ENCODE data around the gene TGFB1. TPM values are rescaled to one million over a fixed set of nuclear protein-coding genes. Genes with fewer than 3 reads are reported as not detected.

TGFB1 gene
- total and polyA plus RNA-seq, 9 of the 15 experiments (the other 6 are each of a cell fraction or from before 2014, with no cell fraction given) = 0.24 to 159 (median 17.2) TPM

DNA sequence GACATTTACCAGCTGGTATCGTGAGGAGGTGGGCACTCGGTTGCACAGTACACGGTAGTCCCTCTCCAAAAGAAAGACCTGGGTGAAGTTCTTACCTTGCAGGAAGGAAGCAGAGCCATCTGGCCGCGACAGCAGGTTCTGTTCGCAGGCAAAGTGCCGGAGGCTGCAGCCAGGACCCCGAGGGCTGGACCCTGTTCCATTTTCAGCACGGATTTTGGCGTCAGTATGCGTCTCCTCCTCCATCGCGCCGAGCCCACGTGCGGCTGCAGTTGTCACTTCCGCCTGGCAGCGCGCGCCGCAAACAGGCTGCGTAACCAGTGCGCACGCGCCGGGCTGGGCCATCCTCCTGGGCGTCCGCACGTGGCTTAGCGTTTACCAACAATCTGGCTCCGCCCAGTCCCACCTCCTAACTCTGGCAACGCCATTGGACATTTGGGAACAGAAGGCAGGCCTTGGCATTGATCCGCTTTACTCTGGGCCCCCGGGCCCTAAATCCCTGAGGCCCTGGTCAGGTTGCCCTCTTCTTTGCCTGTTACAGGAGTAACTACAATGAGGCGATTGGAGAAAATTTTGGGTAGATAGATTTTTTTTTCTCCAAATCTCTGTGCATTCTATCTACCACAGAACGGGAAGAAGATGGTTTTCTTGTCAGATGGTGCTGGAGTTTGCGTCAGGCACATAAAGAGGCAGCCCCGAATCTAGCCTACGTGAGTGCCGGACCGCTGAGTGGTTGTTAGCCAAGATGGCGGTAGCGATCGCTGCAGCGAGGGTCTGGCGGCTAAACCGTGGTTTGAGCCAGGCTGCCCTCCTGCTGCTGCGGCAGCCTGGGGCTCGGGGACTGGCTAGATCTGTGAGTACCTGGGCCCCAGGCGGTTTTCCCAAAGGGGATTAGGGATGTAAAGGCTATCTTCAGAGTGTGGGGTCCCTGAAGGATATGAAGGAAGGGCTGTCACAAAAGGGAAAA, 43.6 kb upstream of the TGFB1 start, which contains the start of the genes BCKDHA and EXOSC5 (continued):
- TF ChIP-seq, protein P1, sequence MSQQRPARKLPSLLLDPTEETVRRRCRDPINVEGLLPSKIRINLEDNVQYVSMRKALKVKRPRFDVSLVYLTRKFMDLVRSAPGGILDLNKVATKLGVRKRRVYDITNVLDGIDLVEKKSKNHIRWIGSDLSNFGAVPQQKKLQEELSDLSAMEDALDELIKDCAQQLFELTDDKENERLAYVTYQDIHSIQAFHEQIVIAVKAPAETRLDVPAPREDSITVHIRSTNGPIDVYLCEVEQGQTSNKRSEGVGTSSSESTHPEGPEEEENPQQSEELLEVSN (IDR thresholded peaks at IDR 0.05; ENCODE audit: borderline replicate concordance in 1 of 2, extremely low read depth in 1 of 2, insufficient read depth in 1 of 2, insufficient read length in 1 of 2, low read depth in 1 of 2, low read length in 1 of 2, poor library complexity in 1 of 2, severe bottlenecking in 1 of 2) = peak; percentile 96
- TF ChIP-seq, protein P2, sequence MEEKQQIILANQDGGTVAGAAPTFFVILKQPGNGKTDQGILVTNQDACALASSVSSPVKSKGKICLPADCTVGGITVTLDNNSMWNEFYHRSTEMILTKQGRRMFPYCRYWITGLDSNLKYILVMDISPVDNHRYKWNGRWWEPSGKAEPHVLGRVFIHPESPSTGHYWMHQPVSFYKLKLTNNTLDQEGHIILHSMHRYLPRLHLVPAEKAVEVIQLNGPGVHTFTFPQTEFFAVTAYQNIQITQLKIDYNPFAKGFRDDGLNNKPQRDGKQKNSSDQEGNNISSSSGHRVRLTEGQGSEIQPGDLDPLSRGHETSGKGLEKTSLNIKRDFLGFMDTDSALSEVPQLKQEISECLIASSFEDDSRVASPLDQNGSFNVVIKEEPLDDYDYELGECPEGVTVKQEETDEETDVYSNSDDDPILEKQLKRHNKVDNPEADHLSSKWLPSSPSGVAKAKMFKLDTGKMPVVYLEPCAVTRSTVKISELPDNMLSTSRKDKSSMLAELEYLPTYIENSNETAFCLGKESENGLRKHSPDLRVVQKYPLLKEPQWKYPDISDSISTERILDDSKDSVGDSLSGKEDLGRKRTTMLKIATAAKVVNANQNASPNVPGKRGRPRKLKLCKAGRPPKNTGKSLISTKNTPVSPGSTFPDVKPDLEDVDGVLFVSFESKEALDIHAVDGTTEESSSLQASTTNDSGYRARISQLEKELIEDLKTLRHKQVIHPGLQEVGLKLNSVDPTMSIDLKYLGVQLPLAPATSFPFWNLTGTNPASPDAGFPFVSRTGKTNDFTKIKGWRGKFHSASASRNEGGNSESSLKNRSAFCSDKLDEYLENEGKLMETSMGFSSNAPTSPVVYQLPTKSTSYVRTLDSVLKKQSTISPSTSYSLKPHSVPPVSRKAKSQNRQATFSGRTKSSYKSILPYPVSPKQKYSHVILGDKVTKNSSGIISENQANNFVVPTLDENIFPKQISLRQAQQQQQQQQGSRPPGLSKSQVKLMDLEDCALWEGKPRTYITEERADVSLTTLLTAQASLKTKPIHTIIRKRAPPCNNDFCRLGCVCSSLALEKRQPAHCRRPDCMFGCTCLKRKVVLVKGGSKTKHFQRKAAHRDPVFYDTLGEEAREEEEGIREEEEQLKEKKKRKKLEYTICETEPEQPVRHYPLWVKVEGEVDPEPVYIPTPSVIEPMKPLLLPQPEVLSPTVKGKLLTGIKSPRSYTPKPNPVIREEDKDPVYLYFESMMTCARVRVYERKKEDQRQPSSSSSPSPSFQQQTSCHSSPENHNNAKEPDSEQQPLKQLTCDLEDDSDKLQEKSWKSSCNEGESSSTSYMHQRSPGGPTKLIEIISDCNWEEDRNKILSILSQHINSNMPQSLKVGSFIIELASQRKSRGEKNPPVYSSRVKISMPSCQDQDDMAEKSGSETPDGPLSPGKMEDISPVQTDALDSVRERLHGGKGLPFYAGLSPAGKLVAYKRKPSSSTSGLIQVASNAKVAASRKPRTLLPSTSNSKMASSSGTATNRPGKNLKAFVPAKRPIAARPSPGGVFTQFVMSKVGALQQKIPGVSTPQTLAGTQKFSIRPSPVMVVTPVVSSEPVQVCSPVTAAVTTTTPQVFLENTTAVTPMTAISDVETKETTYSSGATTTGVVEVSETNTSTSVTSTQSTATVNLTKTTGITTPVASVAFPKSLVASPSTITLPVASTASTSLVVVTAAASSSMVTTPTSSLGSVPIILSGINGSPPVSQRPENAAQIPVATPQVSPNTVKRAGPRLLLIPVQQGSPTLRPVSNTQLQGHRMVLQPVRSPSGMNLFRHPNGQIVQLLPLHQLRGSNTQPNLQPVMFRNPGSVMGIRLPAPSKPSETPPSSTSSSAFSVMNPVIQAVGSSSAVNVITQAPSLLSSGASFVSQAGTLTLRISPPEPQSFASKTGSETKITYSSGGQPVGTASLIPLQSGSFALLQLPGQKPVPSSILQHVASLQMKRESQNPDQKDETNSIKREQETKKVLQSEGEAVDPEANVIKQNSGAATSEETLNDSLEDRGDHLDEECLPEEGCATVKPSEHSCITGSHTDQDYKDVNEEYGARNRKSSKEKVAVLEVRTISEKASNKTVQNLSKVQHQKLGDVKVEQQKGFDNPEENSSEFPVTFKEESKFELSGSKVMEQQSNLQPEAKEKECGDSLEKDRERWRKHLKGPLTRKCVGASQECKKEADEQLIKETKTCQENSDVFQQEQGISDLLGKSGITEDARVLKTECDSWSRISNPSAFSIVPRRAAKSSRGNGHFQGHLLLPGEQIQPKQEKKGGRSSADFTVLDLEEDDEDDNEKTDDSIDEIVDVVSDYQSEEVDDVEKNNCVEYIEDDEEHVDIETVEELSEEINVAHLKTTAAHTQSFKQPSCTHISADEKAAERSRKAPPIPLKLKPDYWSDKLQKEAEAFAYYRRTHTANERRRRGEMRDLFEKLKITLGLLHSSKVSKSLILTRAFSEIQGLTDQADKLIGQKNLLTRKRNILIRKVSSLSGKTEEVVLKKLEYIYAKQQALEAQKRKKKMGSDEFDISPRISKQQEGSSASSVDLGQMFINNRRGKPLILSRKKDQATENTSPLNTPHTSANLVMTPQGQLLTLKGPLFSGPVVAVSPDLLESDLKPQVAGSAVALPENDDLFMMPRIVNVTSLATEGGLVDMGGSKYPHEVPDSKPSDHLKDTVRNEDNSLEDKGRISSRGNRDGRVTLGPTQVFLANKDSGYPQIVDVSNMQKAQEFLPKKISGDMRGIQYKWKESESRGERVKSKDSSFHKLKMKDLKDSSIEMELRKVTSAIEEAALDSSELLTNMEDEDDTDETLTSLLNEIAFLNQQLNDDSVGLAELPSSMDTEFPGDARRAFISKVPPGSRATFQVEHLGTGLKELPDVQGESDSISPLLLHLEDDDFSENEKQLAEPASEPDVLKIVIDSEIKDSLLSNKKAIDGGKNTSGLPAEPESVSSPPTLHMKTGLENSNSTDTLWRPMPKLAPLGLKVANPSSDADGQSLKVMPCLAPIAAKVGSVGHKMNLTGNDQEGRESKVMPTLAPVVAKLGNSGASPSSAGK (IDR thresholded peaks at IDR 0.05) = peak; percentile 91
- TF ChIP-seq ZFX (CRISPR knock-in tag; IDR thresholded peaks at IDR 0.05) (peak; percentile 52; the same call in 1 of the 2 replicates), FOS (IDR thresholded peaks at IDR 0.05; ENCODE audit: extremely low read depth, insufficient read length) (no peak), BCOR (IDR thresholded peaks at IDR 0.05) (no peak), ZNF780A (CRISPR knock-in tag; IDR thresholded peaks at IDR 0.05) (no peak), NFYB (IDR thresholded peaks at IDR 0.05; ENCODE audit: extremely low read depth, insufficient read length) (no peak), PHB (CRISPR knock-in tag; IDR thresholded peaks at IDR 0.05) (no peak), DNMT1 (IDR thresholded peaks at IDR 0.05) (no peak)
- TF ChIP-seq, protein P3, sequence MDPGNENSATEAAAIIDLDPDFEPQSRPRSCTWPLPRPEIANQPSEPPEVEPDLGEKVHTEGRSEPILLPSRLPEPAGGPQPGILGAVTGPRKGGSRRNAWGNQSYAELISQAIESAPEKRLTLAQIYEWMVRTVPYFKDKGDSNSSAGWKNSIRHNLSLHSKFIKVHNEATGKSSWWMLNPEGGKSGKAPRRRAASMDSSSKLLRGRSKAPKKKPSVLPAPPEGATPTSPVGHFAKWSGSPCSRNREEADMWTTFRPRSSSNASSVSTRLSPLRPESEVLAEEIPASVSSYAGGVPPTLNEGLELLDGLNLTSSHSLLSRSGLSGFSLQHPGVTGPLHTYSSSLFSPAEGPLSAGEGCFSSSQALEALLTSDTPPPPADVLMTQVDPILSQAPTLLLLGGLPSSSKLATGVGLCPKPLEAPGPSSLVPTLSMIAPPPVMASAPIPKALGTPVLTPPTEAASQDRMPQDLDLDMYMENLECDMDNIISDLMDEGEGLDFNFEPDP (CRISPR knock-in tag; IDR thresholded peaks at IDR 0.05) = no peak
- TF ChIP-seq, protein P4, sequence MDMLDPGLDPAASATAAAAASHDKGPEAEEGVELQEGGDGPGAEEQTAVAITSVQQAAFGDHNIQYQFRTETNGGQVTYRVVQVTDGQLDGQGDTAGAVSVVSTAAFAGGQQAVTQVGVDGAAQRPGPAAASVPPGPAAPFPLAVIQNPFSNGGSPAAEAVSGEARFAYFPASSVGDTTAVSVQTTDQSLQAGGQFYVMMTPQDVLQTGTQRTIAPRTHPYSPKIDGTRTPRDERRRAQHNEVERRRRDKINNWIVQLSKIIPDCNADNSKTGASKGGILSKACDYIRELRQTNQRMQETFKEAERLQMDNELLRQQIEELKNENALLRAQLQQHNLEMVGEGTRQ (CRISPR knock-in tag; IDR thresholded peaks at IDR 0.05) = peak; percentile 85
